Embryonic facial prominence (tissue), 1 donor: ENCODE data around the gene VWA8.
"Not testable (repeated sequence)": the region's sequence is repeated elsewhere in the genome, so short reads cannot be mapped to it uniquely, and the experiment has no call there.

Experiments
- DNase-seq: peaks from one replicate; pipeline ENCODE4 v3.0.0-alpha.2; 2016; ENCODE audit errors: extremely low spot score

The VWA8 gene

DNA sequence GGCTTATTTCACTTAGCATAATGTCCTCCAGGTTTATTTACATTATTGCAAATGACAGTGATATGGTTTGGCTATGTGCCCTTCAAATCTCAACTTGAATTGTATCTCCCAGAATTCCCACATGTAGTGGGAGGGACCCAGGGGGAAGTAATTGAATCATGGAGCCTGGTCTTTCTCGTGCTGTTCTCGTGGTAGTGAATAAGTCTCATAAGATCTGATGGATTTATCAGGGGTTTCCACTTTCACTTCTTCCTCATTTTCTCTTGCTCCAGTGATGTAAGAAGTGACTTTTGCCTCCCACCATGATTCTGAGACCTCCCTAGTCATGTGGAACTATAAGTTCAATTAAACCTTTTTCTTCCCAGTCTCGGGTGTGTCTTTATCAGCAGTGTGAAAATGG, 109.6 kb downstream of the VWA8 start:
- DNase-seq = no peak

DNA sequence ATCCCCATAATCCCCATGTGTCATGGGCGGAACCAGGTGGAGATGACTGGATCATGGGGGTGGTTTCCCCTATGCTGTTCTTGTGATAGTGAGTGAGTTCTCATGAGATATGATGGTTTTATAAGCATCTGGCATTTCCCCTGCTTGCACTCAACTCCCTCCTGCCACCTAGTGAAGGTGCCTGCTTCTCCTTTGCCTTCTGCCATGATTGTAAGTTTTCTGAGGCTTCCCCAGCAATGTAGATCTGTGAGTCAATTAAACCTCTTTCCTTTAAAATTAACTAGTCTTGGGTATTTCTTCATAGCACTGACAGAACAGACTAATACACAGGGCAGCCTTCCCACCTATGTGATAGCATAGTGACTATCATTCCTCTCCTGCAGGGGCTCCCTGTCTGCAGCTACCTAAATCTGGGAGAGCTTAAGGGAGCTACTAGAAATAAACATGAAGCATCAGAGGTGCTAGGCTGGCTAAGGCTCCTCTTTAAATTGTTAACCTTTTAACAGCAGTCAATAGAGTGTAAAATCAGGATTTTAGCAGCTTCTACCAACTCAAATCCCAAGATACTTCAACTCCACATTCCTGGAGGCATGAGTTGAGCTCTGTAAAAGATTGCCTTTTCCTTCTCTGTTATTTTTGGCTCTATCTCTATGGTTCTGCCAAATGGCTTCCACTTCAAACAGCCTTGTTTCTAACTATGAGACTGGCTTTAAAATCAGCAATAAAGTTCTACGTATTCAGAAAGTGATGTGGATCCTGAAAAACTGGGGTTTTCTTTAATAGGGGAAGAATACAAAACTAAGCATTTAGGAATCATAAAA, 112.3 kb downstream of the VWA8 start:
- no peak for DNase-seq

GRCh38 chr13:41847216-41847615, 113.7 kb downstream of the VWA8 start:
- DNase-seq = no peak

DNA sequence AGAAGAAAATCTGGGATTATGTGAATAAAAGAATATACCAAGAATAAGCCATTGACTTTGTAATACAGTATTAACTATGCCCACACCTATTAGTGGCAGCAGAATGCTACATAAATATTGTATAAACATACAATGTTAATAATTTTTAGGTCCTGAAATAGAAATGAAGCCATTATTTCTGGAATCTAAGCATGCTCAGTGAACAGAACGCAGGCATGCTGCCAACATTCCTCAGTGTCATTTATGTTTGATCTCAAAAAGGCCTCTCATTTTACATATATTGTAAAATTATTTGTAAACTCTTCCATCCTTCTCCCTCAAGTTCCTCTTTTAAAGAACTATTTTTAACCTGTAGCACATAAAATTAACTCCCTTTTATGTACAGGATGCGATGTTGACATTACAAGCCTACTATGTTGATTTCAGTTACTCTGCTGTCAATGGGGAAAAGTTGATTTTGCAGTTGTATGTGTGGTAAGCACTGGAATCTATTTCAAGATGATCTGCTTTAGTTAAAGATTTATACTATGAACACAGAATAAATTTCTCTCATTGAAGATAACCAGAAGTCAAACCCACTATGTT, 118.8 kb downstream of the VWA8 start:
- no peak for DNase-seq

DNA sequence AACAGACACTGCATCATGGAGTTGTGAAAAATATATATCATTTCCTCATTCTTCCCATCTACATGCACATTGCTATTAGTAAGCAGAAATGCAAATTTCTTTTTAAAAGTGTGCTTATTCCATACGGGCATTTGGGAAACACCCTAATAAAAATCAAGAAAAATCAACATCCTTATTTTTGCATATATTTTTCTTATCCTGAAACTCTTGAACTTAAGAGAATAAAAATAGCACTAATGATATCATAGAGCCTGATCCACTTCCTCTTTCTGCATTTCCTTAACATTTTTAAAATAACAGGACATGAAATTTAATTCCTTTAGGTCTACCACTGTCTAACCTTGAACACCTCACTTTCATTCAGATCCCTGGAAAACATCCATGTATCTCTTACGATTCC, 123.3 kb downstream of the VWA8 start:
- DNase-seq = no peak

DNA sequence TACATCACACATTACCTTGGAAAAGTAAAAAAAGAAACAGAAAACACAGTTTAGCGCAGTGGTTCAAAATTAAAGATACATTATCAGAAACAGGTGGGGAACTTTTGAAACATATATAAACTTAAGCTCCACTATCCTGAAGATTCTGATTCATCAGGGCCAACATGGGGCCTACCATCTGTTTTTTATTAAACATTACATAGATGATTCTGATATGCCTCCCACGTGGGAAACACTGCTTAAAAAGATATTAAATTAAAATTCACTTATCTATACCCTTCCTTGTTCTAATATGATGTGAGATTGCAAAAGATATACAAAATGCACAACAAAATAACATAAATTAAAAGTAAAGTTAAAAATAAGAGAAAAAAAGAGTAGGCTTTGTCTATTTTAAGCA, 125.0 kb downstream of the VWA8 start:
- no peak for DNase-seq

DNA sequence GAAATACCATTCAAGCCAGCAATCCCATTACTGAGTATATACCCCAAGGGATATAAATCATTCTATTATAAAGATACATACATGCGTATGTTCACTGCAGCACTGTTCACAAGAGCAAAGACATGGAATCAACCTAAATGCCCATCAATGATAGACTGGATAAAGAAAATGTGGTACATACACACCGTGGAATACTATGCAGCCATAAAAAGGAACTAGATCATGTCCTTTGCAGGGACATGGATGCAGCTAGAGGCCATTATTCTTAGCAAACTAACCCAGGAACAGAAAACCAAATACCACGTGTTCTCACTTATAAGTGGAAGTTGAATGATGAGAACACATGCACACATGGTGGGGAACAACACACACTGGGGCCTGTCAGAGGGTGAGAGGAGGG, 126.2 kb downstream of the VWA8 start:
- DNase-seq = not testable (repeated sequence)

- DNase-seq = no peak
Observed at GRCh38 chr13:41833831-41834230, 127.1 kb downstream of the VWA8 start.

- no peak for DNase-seq
Observed at GRCh38 chr13:41833201-41833600, 127.7 kb downstream of the VWA8 start.

- DNase-seq = no peak
Observed at GRCh38 chr13:41827507-41828213, 133.2 kb downstream of the VWA8 start.

DNA sequence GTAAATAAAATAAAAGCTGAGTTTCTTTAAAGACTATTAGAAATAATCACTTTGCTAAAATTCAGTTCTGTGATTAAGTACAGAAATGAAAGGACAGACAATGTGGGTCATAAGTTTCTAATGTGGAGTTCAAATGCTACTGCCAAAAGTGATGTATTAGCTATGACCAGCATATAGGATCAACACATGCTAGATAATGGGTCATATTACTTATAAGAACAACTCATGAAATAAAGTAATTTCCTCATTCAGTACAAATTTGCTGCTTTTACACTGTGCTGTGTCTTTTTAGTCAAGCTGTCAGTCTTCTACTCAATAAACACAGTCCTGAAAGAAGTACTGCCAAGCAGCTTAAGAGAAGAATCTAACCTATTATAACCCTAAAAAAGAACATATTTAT, 135.2 kb downstream of the VWA8 start:
- DNase-seq = no peak

GRCh38 chr13:41823476-41823875, 137.4 kb downstream of the VWA8 start:
- no peak for DNase-seq

- no peak for DNase-seq
Observed at GRCh38 chr13:41822560-41822959, 138.3 kb downstream of the VWA8 start.

- no peak for DNase-seq
Observed at GRCh38 chr13:41821238-41821594, 139.7 kb downstream of the VWA8 start.

GRCh38 chr13:41820581-41821237, 140.2 kb downstream of the VWA8 start:
- DNase-seq = no peak

- DNase-seq = no peak
Observed at GRCh38 chr13:41816057-41816456, 144.9 kb downstream of the VWA8 start.

DNA sequence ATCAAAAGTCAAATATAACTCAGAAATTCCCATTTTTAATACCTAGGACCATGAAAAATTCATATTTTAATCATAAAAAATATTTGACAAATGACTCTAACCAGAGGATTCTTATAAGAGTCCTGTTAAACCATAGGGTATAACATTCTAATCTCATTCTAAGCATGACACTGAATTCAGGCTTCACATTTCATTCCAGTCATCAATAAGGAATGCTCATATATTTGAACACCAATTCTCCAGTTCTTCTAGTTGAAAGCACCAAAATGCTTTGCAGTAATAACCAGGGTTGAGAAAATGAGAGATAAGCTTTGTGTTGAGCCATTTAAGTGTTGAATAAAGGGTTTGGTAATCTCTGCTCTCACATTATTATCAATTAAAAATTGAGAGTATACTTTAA, 147.5 kb downstream of the VWA8 start:
- no peak for DNase-seq

DNA sequence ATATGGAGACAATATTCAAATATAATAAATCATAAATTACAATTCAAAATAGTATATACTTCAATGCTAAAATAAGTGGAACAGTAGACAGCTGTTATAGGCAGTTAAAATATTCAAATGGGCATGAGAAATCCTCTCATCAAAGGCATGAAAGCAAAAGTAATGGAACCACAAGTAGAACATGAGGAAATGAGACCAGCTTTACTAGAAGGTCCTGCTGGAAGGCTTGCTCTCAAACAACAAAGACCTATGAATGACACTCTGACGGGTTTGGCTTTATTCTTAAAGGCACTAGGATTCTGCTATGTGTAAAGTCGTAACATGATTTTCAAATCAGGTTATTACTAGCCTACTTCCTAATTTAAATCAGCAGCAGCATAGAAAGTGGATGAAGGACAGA, 148.1 kb downstream of the VWA8 start:
- no peak for DNase-seq

DNA sequence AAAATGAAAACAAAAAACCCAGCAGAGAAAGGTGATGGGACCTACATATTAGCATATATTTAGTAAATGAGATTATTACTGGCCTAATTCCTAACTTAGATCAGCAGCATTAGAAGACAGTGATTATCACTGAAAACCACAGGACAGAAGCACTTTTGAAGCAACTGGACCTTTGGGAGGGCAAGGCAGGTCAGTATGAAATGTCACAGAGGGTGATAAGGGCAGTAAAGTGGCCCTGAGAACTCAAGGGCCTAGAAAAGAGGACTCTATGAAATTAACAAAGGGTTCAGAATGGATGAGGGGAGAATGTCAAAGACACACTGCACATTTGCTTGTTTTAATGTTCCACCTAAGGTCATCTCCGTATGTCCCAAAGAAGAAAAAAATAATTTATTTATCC, 148.7 kb downstream of the VWA8 start:
- DNase-seq = no peak

GRCh38 chr13:41811588-41812021, 149.3 kb downstream of the VWA8 start:
- DNase-seq = no peak

- no peak for DNase-seq
Observed at GRCh38 chr13:41809962-41810361, 150.9 kb downstream of the VWA8 start.

DNA sequence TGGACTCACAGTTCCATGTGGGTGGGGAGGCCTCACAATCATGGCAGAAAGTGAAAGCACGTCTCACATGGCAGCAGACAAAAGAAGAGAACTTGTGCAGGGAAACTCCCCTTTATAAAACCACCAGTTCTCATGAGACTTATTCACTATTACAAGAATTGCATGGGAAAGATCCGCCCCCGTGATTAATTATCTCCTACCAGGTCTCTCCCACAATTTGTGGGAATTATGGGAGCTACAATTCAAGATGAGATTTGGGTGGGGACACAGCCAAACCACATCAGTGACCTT, 157.5 kb downstream of the VWA8 start:
- not testable (repeated sequence) for DNase-seq
